C4-2B (cell line): ENCODE data around the gene FAM193A.

Experiments used
- H3K27ac ChIP-seq: fragments of 450-650 bp; 2 replicates; pipeline ENCODE4 v1.5.1; 2017
- ZFX ChIP-seq: fragments of 450-650 bp; IDR thresholded peaks from 2 replicates; pipeline ENCODE4 v1.6.1; 2017
- TF ChIP-seq, protein P1 (sequence below): fragments of 450-650 bp; conservative IDR thresholded peaks from 2 replicates; pipeline ENCODE4 v1.5.1; 2017; ENCODE audit warnings: mild to moderate bottlenecking

Gene FAM193A

DNA sequence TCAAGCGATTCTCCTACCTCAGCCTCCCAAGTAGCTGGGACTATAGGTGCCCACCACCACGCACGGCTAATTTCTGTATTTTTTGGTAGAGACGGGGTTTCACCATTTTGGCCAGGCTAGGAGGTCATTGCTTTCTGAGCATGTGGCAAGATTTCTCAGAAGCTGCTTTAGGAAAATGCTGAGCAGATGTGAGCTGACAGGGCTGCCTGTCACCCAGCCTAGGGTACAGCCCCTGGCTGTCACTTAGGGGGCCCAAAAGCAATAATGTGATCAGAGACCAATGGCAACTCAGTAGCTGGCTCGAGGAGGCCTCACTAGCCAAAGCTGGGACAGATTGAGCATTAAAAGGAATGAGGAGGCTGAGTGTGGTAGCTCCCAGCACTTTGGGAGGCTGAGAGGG is 154.9 kb downstream of the FAM193A start:
- H3K27ac ChIP-seq = no peak overlapping the region
- TF ChIP-seq ZFX = no peak
- TF ChIP-seq, protein P1, sequence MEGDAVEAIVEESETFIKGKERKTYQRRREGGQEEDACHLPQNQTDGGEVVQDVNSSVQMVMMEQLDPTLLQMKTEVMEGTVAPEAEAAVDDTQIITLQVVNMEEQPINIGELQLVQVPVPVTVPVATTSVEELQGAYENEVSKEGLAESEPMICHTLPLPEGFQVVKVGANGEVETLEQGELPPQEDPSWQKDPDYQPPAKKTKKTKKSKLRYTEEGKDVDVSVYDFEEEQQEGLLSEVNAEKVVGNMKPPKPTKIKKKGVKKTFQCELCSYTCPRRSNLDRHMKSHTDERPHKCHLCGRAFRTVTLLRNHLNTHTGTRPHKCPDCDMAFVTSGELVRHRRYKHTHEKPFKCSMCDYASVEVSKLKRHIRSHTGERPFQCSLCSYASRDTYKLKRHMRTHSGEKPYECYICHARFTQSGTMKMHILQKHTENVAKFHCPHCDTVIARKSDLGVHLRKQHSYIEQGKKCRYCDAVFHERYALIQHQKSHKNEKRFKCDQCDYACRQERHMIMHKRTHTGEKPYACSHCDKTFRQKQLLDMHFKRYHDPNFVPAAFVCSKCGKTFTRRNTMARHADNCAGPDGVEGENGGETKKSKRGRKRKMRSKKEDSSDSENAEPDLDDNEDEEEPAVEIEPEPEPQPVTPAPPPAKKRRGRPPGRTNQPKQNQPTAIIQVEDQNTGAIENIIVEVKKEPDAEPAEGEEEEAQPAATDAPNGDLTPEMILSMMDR = no peak

DNA sequence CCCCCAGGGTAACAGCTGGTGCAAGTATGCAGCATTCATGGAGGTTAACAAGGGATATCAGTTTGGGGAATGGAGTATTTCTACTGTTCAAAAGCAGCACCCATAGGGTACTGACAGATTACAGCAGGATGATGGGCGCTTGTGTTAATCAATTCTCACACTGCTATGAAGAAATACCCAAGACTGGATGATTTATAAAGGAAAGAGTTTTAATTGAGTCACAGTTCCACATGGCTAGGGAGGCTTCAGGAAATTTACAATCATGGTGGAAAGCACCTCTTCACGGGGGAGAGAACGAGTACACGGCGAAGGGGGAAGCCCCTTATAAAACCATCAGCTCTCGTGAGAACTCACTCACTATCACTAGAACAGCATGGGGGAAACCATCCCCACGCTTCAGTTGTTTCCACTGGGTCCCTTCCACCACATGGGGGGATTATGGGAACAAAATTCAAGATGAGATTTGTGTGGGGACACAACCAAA is 155.5 kb downstream of the FAM193A start:
- TF ChIP-seq, protein P1 = no peak
- no peak for TF ChIP-seq ZFX
- no peak overlapping the region for H3K27ac ChIP-seq

DNA sequence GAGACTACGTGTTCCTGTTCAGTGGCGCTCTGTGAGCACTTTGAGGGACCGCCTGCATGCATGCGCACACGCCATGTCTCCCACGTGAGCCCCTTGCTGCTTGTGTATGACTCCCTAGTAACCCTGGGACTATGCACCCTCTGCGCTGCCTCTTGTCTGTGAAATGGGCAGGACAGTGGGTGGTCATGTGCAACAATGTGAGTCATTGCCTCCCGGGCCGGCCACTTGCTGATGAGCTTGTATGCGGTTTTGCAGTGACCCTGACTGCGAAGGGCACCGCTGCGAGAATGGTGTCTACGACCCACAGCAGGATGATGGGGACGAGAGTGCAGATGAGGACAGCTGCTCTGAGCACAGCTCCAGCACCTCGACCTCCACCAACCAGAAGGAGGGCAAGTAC is 158.2 kb downstream of the FAM193A start:
- no peak for TF ChIP-seq ZFX
- TF ChIP-seq, protein P1 = no peak
- H3K27ac ChIP-seq = no peak overlapping the region

DNA sequence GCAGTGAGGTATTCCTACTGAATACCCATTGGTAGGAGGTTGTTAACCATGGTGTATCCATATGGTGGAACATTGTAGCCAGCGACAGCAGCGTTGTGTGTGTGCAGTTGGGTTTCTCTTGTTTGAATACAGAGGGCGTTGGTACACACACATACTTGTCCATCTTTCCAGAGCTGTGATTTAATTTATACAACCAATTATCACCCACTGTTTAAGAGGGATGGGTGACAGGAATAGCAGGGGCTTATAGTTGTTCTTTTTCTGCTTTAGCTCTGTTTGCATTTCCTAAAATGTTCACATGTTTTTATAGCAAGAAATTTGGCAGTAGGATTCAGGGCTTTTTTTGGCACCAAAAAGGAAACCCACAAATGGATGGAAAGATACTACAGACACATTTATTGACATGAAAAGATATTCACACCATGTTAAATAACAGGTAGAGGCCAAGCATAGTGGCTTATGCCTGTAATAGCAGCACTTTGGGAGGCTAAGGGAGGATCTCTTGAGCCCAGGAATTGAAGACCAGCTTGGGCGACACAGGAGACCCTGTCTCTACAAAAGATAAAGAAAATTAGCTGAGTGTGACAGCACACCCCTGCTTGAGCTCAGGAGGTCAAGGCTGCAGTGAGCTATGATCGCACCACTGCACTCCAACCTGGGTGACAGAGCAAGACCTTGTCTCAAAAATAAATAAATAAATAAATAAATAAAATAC is 159.1 kb downstream of the FAM193A start:
- TF ChIP-seq, protein P1 = no peak
- TF ChIP-seq ZFX = no peak
- H3K27ac ChIP-seq = no peak overlapping the region

DNA sequence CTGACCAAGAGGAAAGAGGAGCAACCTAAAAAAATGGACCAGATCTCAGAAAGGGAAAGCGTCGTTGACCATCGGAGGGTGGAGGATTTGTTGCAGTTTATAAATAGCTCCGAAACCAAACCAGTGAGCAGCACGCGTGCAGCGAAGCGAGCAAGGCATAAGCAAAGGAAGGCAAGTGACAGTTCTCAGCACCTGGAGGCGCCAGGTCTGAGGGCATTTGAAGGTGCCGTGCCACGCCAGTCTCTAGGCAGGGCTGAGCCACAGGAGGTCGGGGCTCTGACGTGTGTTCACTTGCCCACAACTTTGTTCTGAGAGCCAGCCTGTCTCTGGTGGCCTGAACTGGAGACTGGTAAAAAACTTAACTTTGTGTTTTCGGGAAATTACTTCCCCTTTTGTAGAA is 160.0 kb downstream of the FAM193A start:
- TF ChIP-seq, protein P1 = no peak
- no peak for TF ChIP-seq ZFX
- H3K27ac ChIP-seq = no peak overlapping the region

DNA sequence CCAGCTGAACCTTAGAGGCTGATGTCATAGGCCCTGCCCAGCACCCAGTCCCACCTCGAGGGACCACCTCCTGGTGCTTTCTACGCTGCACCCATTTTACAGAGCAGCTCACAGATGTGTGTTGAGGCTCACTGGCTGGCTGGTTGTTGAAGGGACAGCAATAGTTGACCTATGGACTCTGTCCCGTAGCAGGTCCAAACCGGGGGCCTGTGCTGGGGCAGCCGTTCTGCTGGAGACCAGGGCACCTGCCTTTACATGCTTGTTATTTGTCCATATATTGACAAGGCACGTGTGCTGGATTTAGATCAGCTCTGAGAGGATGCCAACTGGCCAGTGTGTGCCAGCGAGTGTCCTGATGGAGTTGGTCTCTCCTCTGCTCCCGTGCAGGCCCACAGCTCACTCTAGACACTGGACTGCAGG is 161.6 kb downstream of the FAM193A start:
- TF ChIP-seq, protein P1 = no peak
- no peak for TF ChIP-seq ZFX
- no peak overlapping the region for H3K27ac ChIP-seq

DNA sequence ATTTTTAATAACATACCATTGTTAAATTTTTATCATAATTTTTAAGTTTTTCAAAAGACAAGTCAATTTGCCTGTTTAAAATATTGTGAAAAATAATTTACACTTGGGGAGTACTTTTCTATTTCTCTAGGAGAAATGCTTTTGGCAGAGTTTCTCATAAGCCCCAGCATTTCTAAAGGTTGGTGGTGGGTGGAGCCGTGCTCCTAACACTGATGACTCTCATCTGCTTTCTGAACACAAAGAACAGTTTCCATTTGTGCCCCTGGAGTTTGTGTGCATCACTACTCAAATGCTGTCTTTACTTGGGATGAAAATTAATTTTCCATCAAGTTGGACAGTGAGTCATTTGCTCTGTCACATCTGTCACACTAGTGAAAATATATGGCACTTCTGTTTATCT is 162.1 kb downstream of the FAM193A start:
- TF ChIP-seq ZFX = no peak
- TF ChIP-seq, protein P1 = no peak
- H3K27ac ChIP-seq = no peak overlapping the region
